ENCODE results near the gene PDE8A. TPM values are rescaled to one million over a fixed set of nuclear protein-coding genes. Genes with fewer than 3 reads are reported as not detected.
"Not testable (repeated sequence)": the region's sequence is repeated elsewhere in the genome, so short reads cannot be mapped to it uniquely, and the experiment has no call there.

Gene PDE8A
- total RNA-seq, 1 experiment from 2014 or later: 2.3 TPM

GRCh38 chr15:84991014-84991712 lies 9.5 kb downstream of the PDE8A start:
- Histone ChIP-seq H3K27me3 (ENCODE audit: control insufficient read depth, insufficient read depth, low read length) (no peaks in the 10 kb centered on the region), H3K4me3 (ENCODE audit: insufficient read depth, low read depth, low read length) (no peak overlapping the region), H3K36me3 (replicated peaks; ENCODE audit: control insufficient read depth, insufficient read depth, low read length) (no peaks in the 10 kb centered on the region)
- DNase-seq: no peak

- Histone ChIP-seq H3K27me3 (ENCODE audit: control insufficient read depth, insufficient read depth, low read length) (no peaks in the 10 kb centered on the region), H3K4me3 (ENCODE audit: insufficient read depth, low read depth, low read length) (no peak overlapping the region), H3K36me3 (replicated peaks; ENCODE audit: control insufficient read depth, insufficient read depth, low read length) (no peaks in the 10 kb centered on the region)
- no peak for DNase-seq
Observed at GRCh38 chr15:84992157-84992944, 10.7 kb downstream of the PDE8A start.

DNA sequence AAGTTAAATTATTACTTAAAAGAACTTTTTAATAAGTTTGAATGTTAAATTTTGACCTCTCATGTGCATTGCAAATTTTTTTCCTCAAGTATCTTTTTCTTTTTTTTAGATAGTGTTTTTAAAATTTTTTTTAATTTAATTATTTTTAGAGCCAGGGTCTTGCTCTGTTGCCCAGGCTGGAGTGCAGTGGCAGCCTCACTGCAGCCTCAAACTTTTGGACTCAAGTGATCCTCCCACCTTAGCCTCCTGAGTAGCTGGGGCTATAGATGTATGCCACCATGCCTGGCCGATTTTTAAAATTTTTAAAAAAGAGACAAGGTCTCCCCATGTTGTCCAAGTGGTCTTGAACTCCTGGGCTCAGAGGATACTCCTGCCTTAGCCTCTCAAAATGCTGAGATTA lies 14.4 kb downstream of the PDE8A start:
- Histone ChIP-seq H3K4me3 (ENCODE audit: insufficient read depth, low read depth, low read length) (no peak overlapping the region), H3K27me3 (ENCODE audit: control insufficient read depth, insufficient read depth, low read length) (no peaks in the 10 kb centered on the region), H3K36me3 (replicated peaks; ENCODE audit: control insufficient read depth, insufficient read depth, low read length) (no peaks in the 10 kb centered on the region)
- no peak for DNase-seq

- not testable (repeated sequence) for H3K36me3 ChIP-seq (replicated peaks; ENCODE audit: control insufficient read depth, insufficient read depth, low read length); H3K4me3 ChIP-seq (ENCODE audit: insufficient read depth, low read depth, low read length); H3K27me3 ChIP-seq (ENCODE audit: control insufficient read depth, insufficient read depth, low read length); DNase-seq
Observed at GRCh38 chr15:84996714-84997113, 15.1 kb downstream of the PDE8A start.

- H3K27me3 ChIP-seq (ENCODE audit: control insufficient read depth, insufficient read depth, low read length); H3K36me3 ChIP-seq (replicated peaks; ENCODE audit: control insufficient read depth, insufficient read depth, low read length); DNase-seq; H3K4me3 ChIP-seq (ENCODE audit: insufficient read depth, low read depth, low read length): not testable (repeated sequence)
Observed at GRCh38 chr15:84997214-84997613, 15.6 kb downstream of the PDE8A start.

GRCh38 chr15:85000189-85000864 lies 18.7 kb downstream of the PDE8A start:
- Histone ChIP-seq H3K36me3 (replicated peaks; ENCODE audit: control insufficient read depth, insufficient read depth, low read length) (no peaks in the 10 kb centered on the region), H3K27me3 (ENCODE audit: control insufficient read depth, insufficient read depth, low read length) (no peaks in the 10 kb centered on the region), H3K4me3 (ENCODE audit: insufficient read depth, low read depth, low read length) (no peak overlapping the region)
- no peak for DNase-seq

- DNase-seq: no peak
- no peaks in the 10 kb centered on the region for H3K36me3 ChIP-seq (replicated peaks; ENCODE audit: control insufficient read depth, insufficient read depth, low read length)
- H3K4me3 ChIP-seq (ENCODE audit: insufficient read depth, low read depth, low read length): no peak overlapping the region
- H3K27me3 ChIP-seq (ENCODE audit: control insufficient read depth, insufficient read depth, low read length): no peaks in the 10 kb centered on the region
Observed at GRCh38 chr15:85000937-85001336, 19.3 kb downstream of the PDE8A start.

DNA sequence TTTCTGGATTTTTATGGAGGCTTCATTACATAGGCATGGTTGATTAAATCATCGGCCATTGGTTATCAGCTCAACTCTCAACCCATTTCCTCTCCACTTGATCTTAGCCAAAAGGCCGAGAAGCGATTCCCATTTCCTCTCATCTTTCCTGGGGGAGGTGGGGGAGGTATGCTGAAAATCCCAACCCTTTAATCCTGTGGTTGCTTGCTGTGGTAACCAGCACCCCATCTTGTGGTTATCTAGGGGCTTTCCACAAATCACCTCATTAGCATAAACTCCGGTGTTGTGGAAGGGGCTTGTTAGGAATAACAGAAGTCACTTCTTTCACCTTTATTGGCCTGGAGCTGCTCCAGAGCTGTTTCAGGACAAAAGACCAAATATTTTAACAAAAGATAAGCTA lies 20.9 kb downstream of the PDE8A start:
- no peak for DNase-seq
- Histone ChIP-seq H3K27me3 (ENCODE audit: control insufficient read depth, insufficient read depth, low read length) (no peaks in the 10 kb centered on the region), H3K36me3 (replicated peaks; ENCODE audit: control insufficient read depth, insufficient read depth, low read length) (no peaks in the 10 kb centered on the region), H3K4me3 (ENCODE audit: insufficient read depth, low read depth, low read length) (no peak overlapping the region)

DNA sequence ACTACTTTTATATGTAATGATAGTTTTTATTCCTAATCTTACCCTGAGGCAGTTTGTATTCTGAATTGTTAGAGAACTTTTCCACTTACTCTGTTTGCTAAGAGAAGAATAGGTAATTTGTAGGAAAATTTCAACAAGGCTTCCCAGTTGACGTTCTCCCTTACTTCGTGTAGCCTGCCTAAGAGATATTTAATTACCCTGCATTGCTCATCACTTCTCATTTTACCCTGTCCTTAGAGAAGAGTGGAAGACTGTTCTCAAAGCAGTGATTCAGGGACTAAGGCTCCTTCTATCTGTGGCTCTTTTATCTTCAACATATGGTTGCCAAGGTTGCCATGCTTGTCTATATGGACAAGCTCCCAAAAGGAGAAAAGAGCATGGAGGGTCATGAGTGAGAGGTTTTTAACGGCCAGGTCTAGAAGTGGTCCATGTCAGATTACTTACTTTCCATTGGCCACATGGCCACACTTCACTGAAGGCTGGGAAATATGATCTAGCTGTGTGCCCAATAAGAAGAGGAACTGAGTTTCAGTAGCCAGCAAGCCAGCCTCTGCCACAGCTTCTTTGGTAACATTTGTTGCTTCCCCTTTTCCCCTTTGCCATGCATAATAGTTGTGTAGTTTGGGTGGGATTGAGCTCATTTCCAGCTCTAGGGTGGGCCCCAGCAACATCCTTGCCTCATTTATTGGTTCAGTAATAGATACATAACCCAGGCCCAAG lies 22.1 kb downstream of the PDE8A start:
- no peak overlapping the region for H3K4me3 ChIP-seq (ENCODE audit: insufficient read depth, low read depth, low read length)
- H3K27me3 ChIP-seq (ENCODE audit: control insufficient read depth, insufficient read depth, low read length): no peaks in the 10 kb centered on the region
- DNase-seq: no peak
- no peaks in the 10 kb centered on the region for H3K36me3 ChIP-seq (replicated peaks; ENCODE audit: control insufficient read depth, insufficient read depth, low read length)

DNA sequence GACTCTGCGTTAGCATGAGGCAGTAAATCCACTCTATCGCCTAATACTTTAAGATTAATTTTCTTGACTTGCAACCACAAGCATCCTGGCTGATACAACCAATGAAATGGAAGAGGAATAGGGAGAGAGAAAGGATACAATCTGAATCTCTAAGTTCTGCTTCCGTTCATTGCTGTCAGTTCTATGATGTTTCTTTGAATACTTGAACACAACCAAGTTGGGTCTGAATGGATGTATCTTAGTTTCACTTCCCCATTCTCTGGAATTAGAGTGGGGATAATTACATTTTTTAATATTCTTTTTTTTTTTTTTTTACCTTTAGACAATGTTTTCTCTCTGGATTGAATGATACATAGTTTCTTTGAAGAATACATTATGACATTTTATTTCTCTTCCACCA lies 22.9 kb downstream of the PDE8A start:
- Histone ChIP-seq H3K36me3 (replicated peaks; ENCODE audit: control insufficient read depth, insufficient read depth, low read length) (no peaks in the 10 kb centered on the region), H3K27me3 (ENCODE audit: control insufficient read depth, insufficient read depth, low read length) (no peaks in the 10 kb centered on the region), H3K4me3 (ENCODE audit: insufficient read depth, low read depth, low read length) (no peak overlapping the region)
- DNase-seq: no peak

- no peak for DNase-seq
- Histone ChIP-seq H3K27me3 (ENCODE audit: control insufficient read depth, insufficient read depth, low read length) (no peaks in the 10 kb centered on the region), H3K36me3 (replicated peaks; ENCODE audit: control insufficient read depth, insufficient read depth, low read length) (no peaks in the 10 kb centered on the region), H3K4me3 (ENCODE audit: insufficient read depth, low read depth, low read length) (no peak overlapping the region)
Observed at GRCh38 chr15:85005319-85005718, 23.7 kb downstream of the PDE8A start.

DNA sequence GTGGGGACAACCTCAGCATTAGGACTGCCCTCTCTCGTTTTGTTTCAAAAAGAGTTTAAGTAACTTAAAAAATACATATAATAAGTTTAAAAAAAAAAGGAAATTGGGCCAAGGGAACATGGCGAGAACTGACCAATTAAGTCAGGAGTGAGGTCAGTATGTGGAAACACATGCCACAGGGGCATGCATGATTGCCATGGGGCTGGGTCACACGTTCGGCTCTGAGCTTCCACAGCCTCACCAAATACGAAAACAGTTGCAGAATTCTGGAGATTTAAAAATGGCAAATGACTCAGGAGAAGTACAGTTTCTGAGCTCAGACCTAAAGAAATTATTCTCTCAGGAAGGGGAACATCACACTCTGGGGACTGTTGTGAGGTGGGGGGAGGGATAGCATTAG lies 24.1 kb downstream of the PDE8A start:
- H3K27me3 ChIP-seq (ENCODE audit: control insufficient read depth, insufficient read depth, low read length): no peaks in the 10 kb centered on the region
- no peak overlapping the region for H3K4me3 ChIP-seq (ENCODE audit: insufficient read depth, low read depth, low read length)
- no peak for DNase-seq
- no peaks in the 10 kb centered on the region for H3K36me3 ChIP-seq (replicated peaks; ENCODE audit: control insufficient read depth, insufficient read depth, low read length)

DNA sequence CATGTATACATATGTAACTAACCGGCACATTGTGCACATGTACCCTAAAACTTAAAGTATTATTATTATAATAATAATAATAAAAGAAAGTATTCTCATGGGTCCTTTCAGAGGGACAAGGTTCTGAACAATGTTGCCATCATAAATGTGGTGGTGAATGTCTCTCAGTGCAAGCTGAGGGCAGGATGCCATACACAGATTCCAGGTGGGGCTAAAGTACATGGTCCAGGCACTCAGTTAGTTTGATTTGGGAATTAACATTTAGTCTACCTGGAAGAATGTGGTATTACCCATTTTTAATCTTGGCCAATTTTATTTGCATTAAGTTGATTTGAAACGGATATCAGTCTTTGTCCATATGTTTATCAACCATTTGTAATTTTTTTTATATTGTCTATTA lies 24.5 kb downstream of the PDE8A start:
- Histone ChIP-seq H3K36me3 (replicated peaks; ENCODE audit: control insufficient read depth, insufficient read depth, low read length) (no peaks in the 10 kb centered on the region), H3K27me3 (ENCODE audit: control insufficient read depth, insufficient read depth, low read length) (no peaks in the 10 kb centered on the region), H3K4me3 (ENCODE audit: insufficient read depth, low read depth, low read length) (no peak overlapping the region)
- DNase-seq: no peak

- DNase-seq: no peak
- H3K27me3 ChIP-seq (ENCODE audit: control insufficient read depth, insufficient read depth, low read length): no peaks in the 10 kb centered on the region
- H3K4me3 ChIP-seq (ENCODE audit: insufficient read depth, low read depth, low read length): no peak overlapping the region
- no peaks in the 10 kb centered on the region for H3K36me3 ChIP-seq (replicated peaks; ENCODE audit: control insufficient read depth, insufficient read depth, low read length)
Observed at GRCh38 chr15:85006655-85007054, 25.0 kb downstream of the PDE8A start.
